ENCODE measurements around the gene SCAMP3.

Gene SCAMP3

GRCh38 chr1:155285063-155285462, 22.9 kb upstream of the SCAMP3 start:
- DNase-seq = no peak

GRCh38 chr1:155284476-155284875, 22.3 kb upstream of the SCAMP3 start:
- no peak for DNase-seq

GRCh38 chr1:155282488-155283091, 20.4 kb upstream of the SCAMP3 start:
- DNase-seq = no peak

GRCh38 chr1:155279268-155279667, 17.1 kb upstream of the SCAMP3 start:
- no peak for DNase-seq

GRCh38 chr1:155278689-155279160, 16.6 kb upstream of the SCAMP3 start:
- DNase-seq = peak in 1 of 14 donors; percentile 8

- peak in 5 of 14 donors; percentile 19 to 75 (median 37) for DNase-seq
Measured at GRCh38 chr1:155277902-155278688, 15.9 kb upstream of the SCAMP3 start.

- peak; percentile 42 to 94 (median 90) for DNase-seq
Measured at GRCh38 chr1:155277070-155277901, 15.1 kb upstream of the SCAMP3 start, which contains the start of gene HCN3. TSS of gene HCN3 (plus strand) at chr1:155277463. CDS start at chr1:155277591, 128 bp downstream.

GRCh38 chr1:155273343-155274245, 11.4 kb upstream of the SCAMP3 start, which contains the start of gene CLK2:
TSS of gene CLK2 (minus strand) at chr1:155273504. CDS start at chr1:155270977, 2,527 bp downstream.
- DNase-seq = peak; percentile 41 to 94 (median 83)

- DNase-seq = peak in 1 of 14 donors; percentile 69
Measured at GRCh38 chr1:155272466-155273342, 10.5 kb upstream of the SCAMP3 start.

- no peak for DNase-seq
Measured at GRCh38 chr1:155269381-155269780, 7.2 kb upstream of the SCAMP3 start.

- DNase-seq = no peak
Measured at GRCh38 chr1:155268630-155269029, 6.5 kb upstream of the SCAMP3 start.

- DNase-seq = no peak
Measured at GRCh38 chr1:155267373-155267772, 5.2 kb upstream of the SCAMP3 start.

- DNase-seq = no peak
Measured at GRCh38 chr1:155266553-155266952, 4.4 kb upstream of the SCAMP3 start.

GRCh38 chr1:155263067-155263466, 907 bp upstream of the SCAMP3 start:
- DNase-seq = no peak

GRCh38 chr1:155261493-155261851, 688 bp downstream of the SCAMP3 start:
- no peak for DNase-seq

- no peak for DNase-seq
Measured at GRCh38 chr1:155260276-155260675, 1.9 kb downstream of the SCAMP3 start.

GRCh38 chr1:155256058-155256852, 5.9 kb downstream of the SCAMP3 start:
- peak in 1 of 14 donors; percentile 9 for DNase-seq

- peak; percentile 47 to 89 (median 84) for DNase-seq
Measured at GRCh38 chr1:155255243-155256007, 6.7 kb downstream of the SCAMP3 start, which contains the start of gene ENTREP3. TSS of gene ENTREP3 (minus strand) at chr1:155255483. CDS start at chr1:155254877, 606 bp downstream.

All from C1 segment of cervical spinal cord (tissue), 14 donors.